IPS DF 6.9 (cell line): Measurements from ENCODE around the gene FBLN1.

Experiments used
- DNase-seq: peaks from one replicate; pipeline ENCODE4 v3.0.0-alpha.2; 2013; ENCODE audit warnings: low read depth, low spot score
- H3K27ac ChIP-seq: one replicate; pipeline ENCODE4 v1.5.1; 2013; ENCODE audit warnings: low read length, control low read depth
- H3K27me3 ChIP-seq: 2 replicates; pipeline ENCODE4 v1.6.1; 2013; ENCODE audit warnings: mild to moderate bottlenecking, low read length; ENCODE audit not compliant: control insufficient read depth, insufficient read depth
- H3K36me3 ChIP-seq: 2 replicates; pipeline ENCODE4 v1.6.1; 2013; ENCODE audit warnings: low read length; ENCODE audit not compliant: control insufficient read depth, insufficient read depth
- H3K4me1 ChIP-seq: 2 replicates; pipeline ENCODE4 v1.6.1; 2013; ENCODE audit warnings: low read length; ENCODE audit not compliant: control insufficient read depth, insufficient read depth
- H3K4me3 ChIP-seq: 2 replicates; pipeline ENCODE4 v1.5.1; 2013; ENCODE audit warnings: mild to moderate bottlenecking, low read length
- H3K9me3 ChIP-seq: 2 replicates; pipeline ENCODE4 v1.6.1; 2013; ENCODE audit warnings: low read length, inconsistent platforms; ENCODE audit not compliant: control insufficient read depth, insufficient read depth
- WGBS: extraction: QIAGEN DNeasy Blood & Tissue Kit; methylation state at CpG from one replicate; pipeline ENCODE4 v1.1.7; 2013; ENCODE audit warnings: mixed read lengths, missing lambda C conversion rate; ENCODE audit not compliant: insufficient read length, insufficient coverage; 5-methylcytosine and 5-hydroxymethylcytosine counted together

Gene FBLN1

DNA sequence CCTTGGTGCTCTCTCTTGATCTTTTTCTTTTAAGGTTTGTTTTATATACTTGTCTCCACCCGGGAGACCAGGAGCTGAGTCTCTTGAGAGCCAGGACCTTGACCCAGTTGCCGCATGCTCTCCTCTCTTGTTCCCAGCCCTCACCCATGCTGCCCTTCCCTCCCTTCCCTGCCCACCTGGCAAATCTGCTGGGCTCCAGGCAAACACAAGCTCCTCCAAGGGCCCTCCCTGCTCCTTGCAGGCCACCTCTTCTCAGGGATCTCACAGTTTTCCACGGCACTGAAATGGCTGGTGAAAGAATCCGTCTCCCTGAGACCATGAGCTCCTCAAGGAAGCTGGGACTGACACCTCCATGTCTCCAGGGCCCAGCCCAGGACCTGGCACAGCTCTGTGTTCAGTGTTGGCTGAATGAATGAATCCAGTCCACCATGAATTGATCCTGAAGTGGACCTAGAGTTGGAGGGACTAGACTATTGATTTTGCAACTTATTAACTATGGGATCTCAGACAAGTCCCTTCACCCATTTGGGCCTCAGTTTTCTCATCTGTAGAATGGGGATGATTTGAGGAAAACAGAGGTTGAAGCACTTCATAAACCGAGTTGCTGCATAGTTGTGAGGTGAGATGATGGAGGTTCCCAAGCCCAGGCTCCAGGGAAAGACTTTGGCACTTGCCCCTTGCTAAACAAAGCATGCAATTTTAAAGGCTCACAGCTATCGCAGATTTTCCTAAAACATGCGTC lies 25.1 kb upstream of the FBLN1 start:
- Histone ChIP-seq H3K27ac (no peak overlapping the region), H3K4me1 (no peaks in the 10 kb centered on the region), H3K36me3 (no peaks in the 10 kb centered on the region), H3K27me3 (no peaks in the 10 kb centered on the region), H3K4me3 (no peak overlapping the region), H3K9me3 (no peaks in the 10 kb centered on the region)
- no CpG with 5 or more reads among the region's 7 CpGs for WGBS
- DNase-seq, result no peak

DNA sequence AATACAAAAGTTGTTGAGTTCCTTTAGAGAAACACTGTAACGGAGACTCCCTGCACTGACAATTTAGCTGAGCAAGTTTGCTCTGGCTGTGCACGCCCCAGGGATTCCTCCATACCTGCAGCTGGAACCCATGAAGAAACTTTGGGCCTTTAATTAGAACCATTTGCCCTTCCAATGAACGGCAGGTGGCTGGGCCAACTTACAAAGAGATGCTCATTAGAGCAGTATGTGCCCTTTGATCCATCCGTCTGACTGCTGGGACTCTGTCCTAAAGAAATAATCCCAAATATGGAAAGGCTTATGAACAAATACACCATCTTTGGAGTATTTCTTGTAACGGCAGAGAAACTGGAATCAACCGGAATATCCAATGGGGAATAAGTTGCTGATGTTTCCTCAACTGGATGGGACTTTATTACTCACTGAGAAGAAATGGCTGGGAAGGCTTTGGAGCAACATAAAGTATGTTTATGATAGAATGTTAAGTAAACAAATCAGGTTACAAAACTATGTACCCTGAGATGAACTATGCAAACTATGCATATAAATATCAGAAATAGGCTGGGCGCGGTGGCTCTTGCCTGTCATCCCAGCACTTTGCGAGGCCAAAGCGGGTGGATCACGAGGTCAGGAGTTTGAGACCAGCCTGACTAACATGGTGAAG lies 24.4 kb upstream of the FBLN1 start:
- Histone ChIP-seq H3K4me3 (no peak overlapping the region), H3K9me3 (no peaks in the 10 kb centered on the region), H3K4me1 (no peaks in the 10 kb centered on the region), H3K36me3 (no peaks in the 10 kb centered on the region), H3K27me3 (no peaks in the 10 kb centered on the region), H3K27ac (no peak overlapping the region)
- WGBS, result no CpG with 5 or more reads among the region's 11 CpGs
- DNase-seq, result no peak

DNA sequence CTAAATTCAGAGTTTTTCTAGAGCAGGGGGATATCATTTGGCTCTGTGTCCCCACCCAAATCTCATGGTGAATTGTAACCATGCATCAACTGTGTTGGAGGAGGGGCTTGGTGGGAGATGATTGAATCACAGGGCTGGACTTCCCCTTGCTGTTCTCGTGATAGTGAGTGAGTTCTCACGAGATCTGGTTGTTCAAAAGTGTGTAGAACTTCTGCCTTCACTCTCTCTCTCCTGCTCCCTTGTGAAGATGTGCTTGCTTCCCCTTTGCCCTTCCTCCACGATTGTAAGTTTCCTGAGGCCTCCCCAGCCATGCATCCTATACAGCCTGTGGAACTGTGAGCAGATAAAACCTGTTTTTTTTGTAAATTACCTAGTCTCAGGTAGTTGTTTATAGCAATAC lies 22.0 kb upstream of the FBLN1 start:
- no peak for DNase-seq
- Histone ChIP-seq H3K4me1 (no peaks in the 10 kb centered on the region), H3K27me3 (no peaks in the 10 kb centered on the region), H3K36me3 (no peaks in the 10 kb centered on the region), H3K4me3 (no peak overlapping the region), H3K9me3 (no peaks in the 10 kb centered on the region), H3K27ac (no peak overlapping the region)
- WGBS, result no CpG with 5 or more reads among the region's 3 CpGs

DNA sequence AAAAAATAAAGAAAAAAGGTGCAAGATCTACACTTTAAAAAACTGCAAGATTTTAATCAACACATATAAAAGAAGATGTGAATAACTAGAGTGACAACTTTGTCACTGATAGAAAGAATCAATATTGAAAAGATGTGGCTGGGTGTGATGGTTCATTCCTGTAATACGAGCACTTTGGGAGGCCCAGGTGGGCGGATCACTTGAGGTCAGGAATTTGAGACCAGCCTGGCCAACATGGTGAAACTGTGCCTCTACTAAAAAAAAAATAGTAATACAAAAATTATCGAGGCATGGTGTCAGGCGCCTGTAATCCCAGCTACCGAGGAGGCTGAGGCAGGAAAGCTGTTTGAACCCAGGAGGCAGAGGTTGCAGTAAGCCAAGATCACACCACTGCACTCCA lies 21.0 kb upstream of the FBLN1 start:
- Histone ChIP-seq H3K27ac (no peak overlapping the region), H3K27me3 (no peaks in the 10 kb centered on the region), H3K9me3 (no peaks in the 10 kb centered on the region), H3K36me3 (no peaks in the 10 kb centered on the region), H3K4me3 (no peak overlapping the region), H3K4me1 (no peaks in the 10 kb centered on the region)
- no peak for DNase-seq
- no CpG with 5 or more reads among the region's 5 CpGs for WGBS

DNA sequence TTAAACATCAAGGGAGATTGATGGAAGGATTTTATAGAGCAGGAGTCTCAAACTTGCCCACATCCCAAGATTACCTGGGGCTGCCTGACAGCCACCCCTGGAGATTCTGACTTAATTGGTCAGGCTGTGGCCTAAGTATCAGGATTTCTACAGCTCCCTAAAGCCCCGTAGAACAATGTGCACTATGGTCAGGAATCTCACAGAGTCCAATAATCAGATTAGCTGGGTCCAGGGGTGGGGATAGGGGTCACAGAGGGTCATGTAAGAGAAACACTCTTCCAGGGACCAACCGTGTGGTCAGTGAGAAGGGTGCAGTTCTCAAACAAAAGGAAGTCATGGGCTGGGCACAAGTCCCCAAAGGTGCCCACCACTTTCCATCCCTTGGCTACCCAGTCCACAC lies 20.5 kb upstream of the FBLN1 start:
- H3K4me1 ChIP-seq, result no peaks in the 10 kb centered on the region
- H3K9me3 ChIP-seq, result no peaks in the 10 kb centered on the region
- H3K27ac ChIP-seq, result no peak overlapping the region
- WGBS, result no CpG with 5 or more reads among the region's 2 CpGs
- H3K36me3 ChIP-seq, result no peaks in the 10 kb centered on the region
- no peak overlapping the region for H3K4me3 ChIP-seq
- H3K27me3 ChIP-seq, result no peaks in the 10 kb centered on the region
- DNase-seq, result no peak

DNA sequence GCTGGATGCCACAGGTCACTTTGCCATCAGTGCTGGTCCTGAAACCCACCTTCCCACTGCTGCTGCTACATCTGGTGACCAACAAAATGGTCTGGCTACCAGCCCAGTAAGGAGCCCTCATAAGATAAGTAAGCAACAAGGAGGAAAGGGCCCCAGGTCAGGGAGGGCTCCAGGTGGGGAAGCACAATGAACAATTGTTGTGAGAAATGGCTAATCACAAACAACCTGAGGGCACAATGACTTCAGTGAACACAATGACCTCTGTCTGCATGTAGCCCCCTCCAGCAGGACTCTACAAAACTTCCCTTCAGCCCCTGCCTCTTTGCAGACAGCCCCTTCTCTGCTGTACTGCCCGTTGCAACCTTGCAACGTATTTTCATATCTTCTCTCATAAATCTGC lies 19.4 kb upstream of the FBLN1 start:
- no peak overlapping the region for H3K27ac ChIP-seq
- no CpG with 5 or more reads among the region's 2 CpGs for WGBS
- H3K27me3 ChIP-seq, result no peaks in the 10 kb centered on the region

DNA sequence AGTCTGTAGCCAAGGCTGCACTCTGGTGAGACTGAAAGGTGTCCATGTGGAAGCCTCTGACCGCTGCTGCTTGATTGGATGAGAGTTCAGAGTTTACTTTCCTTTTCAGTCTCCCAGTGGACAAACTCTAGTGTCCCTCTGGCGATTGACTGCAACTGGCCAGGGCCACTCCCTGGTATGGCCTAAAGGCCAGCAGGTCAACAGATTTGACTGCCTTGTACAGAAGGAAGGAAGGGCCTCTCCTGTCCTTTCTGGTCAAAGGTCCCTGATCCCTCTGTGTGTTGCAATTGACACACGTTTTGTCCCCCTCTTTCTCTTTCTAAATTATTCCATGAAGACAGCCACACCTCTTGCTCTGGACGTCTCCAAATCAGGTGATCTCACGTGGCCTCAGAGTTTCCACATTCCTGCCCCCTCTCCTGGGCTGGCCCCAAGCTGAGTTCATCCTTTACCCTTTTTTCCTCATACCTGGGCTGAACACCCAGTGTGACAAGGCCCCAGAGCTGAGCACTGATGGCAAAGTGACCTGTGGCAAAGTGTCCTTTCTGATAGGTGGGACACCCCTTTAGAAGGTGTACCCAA lies 18.7 kb upstream of the FBLN1 start:
- no CpG with 5 or more reads among the region's 5 CpGs for WGBS
- Histone ChIP-seq H3K36me3 (no peaks in the 10 kb centered on the region), H3K9me3 (no peaks in the 10 kb centered on the region), H3K27ac (no peak overlapping the region), H3K27me3 (no peaks in the 10 kb centered on the region), H3K4me1 (no peaks in the 10 kb centered on the region), H3K4me3 (no peak overlapping the region)
- no peak for DNase-seq

More for the DNA sequence above, 19.4 kb upstream of the FBLN1 start:
- no peaks in the 10 kb centered on the region for H3K36me3 ChIP-seq
- no peak overlapping the region for H3K4me3 ChIP-seq
- no peaks in the 10 kb centered on the region for H3K4me1 ChIP-seq
- H3K9me3 ChIP-seq, result no peaks in the 10 kb centered on the region
- DNase-seq, result no peak

DNA sequence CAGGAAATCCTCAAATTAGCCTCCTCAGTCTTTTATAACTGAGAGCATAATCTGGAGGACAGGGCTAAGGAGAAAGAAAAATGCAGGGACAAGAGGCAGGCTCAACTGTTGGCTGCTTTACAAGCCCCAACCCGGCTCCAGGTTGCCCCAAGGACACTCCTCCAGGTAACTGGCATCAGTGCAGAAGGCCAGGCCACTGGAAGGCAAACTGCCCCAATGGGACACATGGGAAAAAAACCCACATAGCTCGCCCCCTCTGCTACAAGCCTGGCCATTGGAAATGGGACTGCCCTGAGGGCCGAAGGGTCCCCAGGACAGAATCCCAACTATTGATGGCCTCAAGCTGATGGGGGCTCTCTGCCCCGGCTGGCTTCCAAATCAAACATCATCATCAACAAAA lies 17.9 kb upstream of the FBLN1 start:
- no peaks in the 10 kb centered on the region for H3K4me1 ChIP-seq
- no peaks in the 10 kb centered on the region for H3K36me3 ChIP-seq
- no peak for DNase-seq
- no peaks in the 10 kb centered on the region for H3K27me3 ChIP-seq
- H3K27ac ChIP-seq, result no peak overlapping the region
- H3K9me3 ChIP-seq, result no peaks in the 10 kb centered on the region
- no CpG with 5 or more reads among the region's 4 CpGs for WGBS
- no peak overlapping the region for H3K4me3 ChIP-seq

DNA sequence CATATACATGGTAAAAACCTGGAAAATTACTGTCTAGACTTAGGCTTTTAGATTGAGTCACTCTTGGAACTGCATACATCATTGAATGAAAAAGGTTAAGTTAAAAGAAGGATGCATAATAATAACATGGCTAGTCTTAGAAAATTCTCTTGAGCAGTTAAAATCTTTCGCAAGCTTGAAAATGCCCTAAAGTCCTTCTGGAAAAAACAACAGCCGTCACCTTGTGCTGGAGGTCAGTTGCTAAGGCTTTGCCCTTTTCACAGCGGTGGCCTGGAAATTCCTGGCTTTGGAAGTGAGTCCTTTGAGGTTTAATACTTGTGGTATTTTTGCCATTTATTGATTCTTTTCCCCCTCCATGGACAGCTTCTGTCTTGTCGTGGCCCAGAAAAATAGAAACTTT lies 17.4 kb upstream of the FBLN1 start:
- H3K36me3 ChIP-seq, result no peaks in the 10 kb centered on the region
- no CpG with 5 or more reads among the region's 4 CpGs for WGBS
- H3K4me3 ChIP-seq, result no peak overlapping the region
- H3K27me3 ChIP-seq, result no peaks in the 10 kb centered on the region
- no peaks in the 10 kb centered on the region for H3K9me3 ChIP-seq
- DNase-seq, result no peak
- H3K27ac ChIP-seq, result no peak overlapping the region
- H3K4me1 ChIP-seq, result no peaks in the 10 kb centered on the region

DNA sequence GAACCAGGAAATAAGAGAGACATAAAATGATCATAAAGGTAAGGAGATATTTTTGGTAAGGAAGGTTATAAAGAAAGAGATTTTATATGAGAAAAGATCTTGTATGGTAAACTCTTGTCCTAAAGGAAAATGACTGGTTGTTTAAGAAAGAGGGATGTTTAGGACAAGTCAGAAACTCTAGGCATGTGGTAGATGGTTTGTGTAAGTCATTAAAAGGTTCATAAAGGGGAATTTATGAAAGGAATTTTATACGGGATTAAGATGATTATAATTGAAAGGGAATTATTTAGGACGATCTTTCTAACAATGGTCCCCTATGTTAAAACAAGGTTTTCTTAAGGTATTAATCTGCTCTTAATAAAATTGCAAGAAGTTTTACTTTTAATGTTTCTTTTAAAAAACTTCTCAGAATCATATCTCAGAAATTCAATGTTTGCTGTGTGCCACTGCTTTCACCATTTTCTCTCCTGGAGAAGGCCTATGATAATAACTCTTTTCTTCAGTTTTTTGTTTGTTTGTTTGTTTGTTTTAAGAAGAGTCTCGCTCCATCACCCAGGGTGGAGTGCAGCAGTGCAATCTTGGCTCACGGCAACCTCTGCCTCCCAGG lies 13.8 kb upstream of the FBLN1 start:
- Histone ChIP-seq H3K36me3 (no peaks in the 10 kb centered on the region), H3K27ac (no peak overlapping the region), H3K27me3 (no peaks in the 10 kb centered on the region), H3K4me3 (no peak overlapping the region), H3K9me3 (no peaks in the 10 kb centered on the region), H3K4me1 (no peaks in the 10 kb centered on the region)
- no peak for DNase-seq
- 100% methylated on average over 2 of the region's 4 CpGs for WGBS
